ENCODE data around the gene GJB5. TPM values are rescaled to one million over a fixed set of nuclear protein-coding genes. Genes with fewer than 3 reads are reported as not detected.

GJB5 gene
- total RNA-seq, 1 donor from 2014 or later, result not detected

DNA sequence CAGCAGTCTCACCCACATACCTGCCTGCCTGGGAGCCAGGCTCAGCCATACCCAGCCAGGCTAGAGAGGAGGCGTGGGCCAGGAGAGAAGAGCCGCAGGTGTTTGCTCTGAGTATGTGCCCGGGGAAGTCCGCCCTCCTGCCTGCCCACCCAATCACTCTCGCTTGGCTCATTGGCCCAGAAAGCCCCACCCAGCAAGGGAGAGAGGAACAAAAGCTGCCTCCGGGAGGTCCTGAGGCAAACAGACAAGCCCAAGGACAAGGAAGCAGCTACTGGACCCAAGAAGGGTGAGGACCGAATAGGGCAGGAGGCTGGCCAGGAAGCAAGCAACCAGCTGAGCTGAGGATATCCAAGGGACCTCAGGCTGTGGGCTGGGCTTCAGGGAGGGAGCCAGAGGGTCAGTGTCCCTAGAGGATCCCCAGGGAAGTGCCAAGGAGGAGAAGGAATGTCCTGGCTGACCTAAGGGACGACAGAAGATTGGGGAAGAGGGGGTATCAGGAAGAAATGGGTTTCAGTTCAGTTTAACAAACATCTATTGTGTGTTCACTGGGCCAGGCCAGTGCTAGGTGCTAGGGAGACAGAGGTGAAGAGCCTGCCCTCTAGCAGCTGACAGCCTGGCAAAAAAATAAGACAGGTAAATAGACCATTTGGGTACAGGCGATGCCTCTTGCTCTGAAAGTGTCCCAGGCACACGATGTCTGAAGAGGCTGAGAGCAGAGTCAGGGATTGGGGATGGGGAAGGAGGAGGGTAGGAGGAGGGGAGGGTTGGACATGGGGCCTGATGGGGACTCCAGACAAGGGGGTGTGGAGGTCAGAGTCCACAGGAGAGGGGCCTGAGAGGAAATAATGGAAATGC lies 4.9 kb downstream of the GJB5 start, which contains the start of gene GJB4:
Gene GJB4, plus strand, starts transcription at position 238 of the 855 bp plus-strand sequence. CDS start 1,515 bp downstream, outside the sequence.
- no peak for TF ChIP-seq CTCF (IDR thresholded peaks at IDR 0.05)
- DNase-seq (ENCODE audit: low spot score), result peak; percentile 17
- Mint-ChIP-seq H3K9me3 (ENCODE audit: low read depth) (no peaks in the 10 kb centered on the region), H3K27ac (ENCODE audit: unreplicated experiment) (no peak within 1 kb of the TSS), H3K4me1 (ENCODE audit: low read depth) (peaks cover 6% of the 10 kb centered on the region), H3K27me3 (ENCODE audit: low read depth) (peaks cover 14% of the 10 kb centered on the region), H3K4me3 (ENCODE audit: unreplicated experiment) (no peak within 1 kb of the TSS), H3K36me3 (ENCODE audit: low read depth) (no peaks in the 10 kb centered on the region)

- H3K36me3 Mint-ChIP-seq (ENCODE audit: low read depth), result no peaks in the 10 kb centered on the region
- no peaks in the 10 kb centered on the region for H3K9me3 Mint-ChIP-seq (ENCODE audit: low read depth)
- DNase-seq (ENCODE audit: low spot score), result peak; percentile 89
- no peak overlapping the region for H3K4me3 Mint-ChIP-seq (ENCODE audit: unreplicated experiment)
- no peak for TF ChIP-seq CTCF (IDR thresholded peaks at IDR 0.05)
- H3K27ac Mint-ChIP-seq (ENCODE audit: unreplicated experiment), result no peak overlapping the region
- peaks cover 6% of the 10 kb centered on the region for H3K4me1 Mint-ChIP-seq (ENCODE audit: low read depth)
- H3K27me3 Mint-ChIP-seq (ENCODE audit: low read depth), result peaks cover 14% of the 10 kb centered on the region
These were observed 6.4 kb downstream of the GJB5 start for GRCh38 chr1:34761176-34761761.

GRCh38 chr1:34761776-34762307 lies 7.0 kb downstream of the GJB5 start:
- Mint-ChIP-seq H3K27me3 (ENCODE audit: low read depth) (peaks cover 14% of the 10 kb centered on the region), H3K4me3 (ENCODE audit: unreplicated experiment) (no peak overlapping the region), H3K4me1 (ENCODE audit: low read depth) (peaks cover 6% of the 10 kb centered on the region), H3K27ac (ENCODE audit: unreplicated experiment) (no peak overlapping the region), H3K9me3 (ENCODE audit: low read depth) (no peaks in the 10 kb centered on the region), H3K36me3 (ENCODE audit: low read depth) (no peaks in the 10 kb centered on the region)
- DNase-seq (ENCODE audit: low spot score), result no peak
- no peak for TF ChIP-seq CTCF (IDR thresholded peaks at IDR 0.05)

- H3K4me1 Mint-ChIP-seq (ENCODE audit: low read depth), result peaks cover 6% of the 10 kb centered on the region
- DNase-seq (ENCODE audit: low spot score), result peak; percentile 68
- no peaks in the 10 kb centered on the region for H3K9me3 Mint-ChIP-seq (ENCODE audit: low read depth)
- TF ChIP-seq CTCF (IDR thresholded peaks at IDR 0.05), result no peak
- no peak overlapping the region for H3K27ac Mint-ChIP-seq (ENCODE audit: unreplicated experiment)
- peaks cover 13% of the 10 kb centered on the region for H3K27me3 Mint-ChIP-seq (ENCODE audit: low read depth)
- no peak overlapping the region for H3K4me3 Mint-ChIP-seq (ENCODE audit: unreplicated experiment)
- no peaks in the 10 kb centered on the region for H3K36me3 Mint-ChIP-seq (ENCODE audit: low read depth)
These were observed 7.8 kb downstream of the GJB5 start for GRCh38 chr1:34762474-34763141.
